Endodermal cell (in vitro differentiated cells): ENCODE measurements around the gene STT3A. TPM values are rescaled to one million over a fixed set of nuclear protein-coding genes. Genes with fewer than 3 reads are reported as not detected.
A peak's percentile ranks its signal among the peaks of the same experiment; 100 is the strongest.

Experiments used
- DNase-seq: peaks from one replicate; pipeline ENCODE4 v3.0.0-alpha.2; 2017
- H3K27ac ChIP-seq: 2 replicates; pipeline ENCODE4 v1.5.1; 2013; ENCODE audit warnings: mild to moderate bottlenecking, low read depth, low read length, moderate library complexity
- H3K27me3 ChIP-seq: 2 replicates; pipeline ENCODE4 v1.6.1; 2013; ENCODE audit warnings: mild to moderate bottlenecking, low read length, moderate library complexity; ENCODE audit not compliant: insufficient read depth, control insufficient read depth, poor library complexity, severe bottlenecking
- H3K36me3 ChIP-seq: 2 replicates; pipeline ENCODE4 v1.7.0; 2013; ENCODE audit warnings: mild to moderate bottlenecking, low read length, moderate library complexity; ENCODE audit not compliant: control insufficient read depth, insufficient read depth
- H3K4me1 ChIP-seq: one replicate; pipeline ENCODE4 v1.7.0; 2013; ENCODE audit warnings: low read length; ENCODE audit not compliant: control insufficient read depth, insufficient read depth
- H3K4me3 ChIP-seq: 2 replicates; pipeline ENCODE4 v1.5.1; 2013; ENCODE audit warnings: mild to moderate bottlenecking, low read length, moderate library complexity
- H3K9ac ChIP-seq: 2 replicates; pipeline ENCODE4 v1.6.1; 2013; ENCODE audit warnings: mild to moderate bottlenecking, low read length, moderate library complexity; ENCODE audit not compliant: poor library complexity, severe bottlenecking; ENCODE audit errors: extremely low read depth
- H3K9me3 ChIP-seq: 2 replicates; pipeline ENCODE4 v1.6.1; 2013; ENCODE audit warnings: mild to moderate bottlenecking, low read length, moderate library complexity; ENCODE audit not compliant: control insufficient read depth
- H3K27ac Mint-ChIP-seq: 2 replicates; pipeline ENCODE4 v1.8.0; 2020; ENCODE audit warnings: mixed read lengths
- H3K27me3 Mint-ChIP-seq: 2 replicates; pipeline ENCODE4 v1.8.0; 2021; ENCODE audit warnings: mild to moderate bottlenecking, mixed read lengths; ENCODE audit not compliant: insufficient read depth
- H3K36me3 Mint-ChIP-seq: 2 replicates; pipeline ENCODE4 v1.8.0; 2020; ENCODE audit warnings: low read depth, mixed read lengths
- H3K4me1 Mint-ChIP-seq: 2 replicates; pipeline ENCODE4 v1.8.0; 2020; ENCODE audit warnings: mixed read lengths
- H3K4me3 Mint-ChIP-seq: 2 replicates; pipeline ENCODE4 v1.8.0; 2020; ENCODE audit warnings: mild to moderate bottlenecking, moderate library complexity, mixed read lengths
- H3K9me3 Mint-ChIP-seq: 2 replicates; pipeline ENCODE4 v1.8.0; 2020; ENCODE audit warnings: mild to moderate bottlenecking, mixed read lengths
- CTCF ChIP-seq: fragments of 200-600 bp; sonication (generic); conservative IDR thresholded peaks from 2 replicates; pipeline ENCODE4 v1.5.0; 2021; ENCODE audit warnings: antibody characterized with exemption, mild to moderate bottlenecking
- WGBS, 2 experiments: methylation state at CpG; one replicate each; pipeline versions ENCODE4 v1.1.5 to v1.1.7; 2013; ENCODE audit warnings: missing lambda C conversion rate in 2 of 2, mixed read lengths in 1 of 2; ENCODE audit not compliant: insufficient coverage in 1 of 2, insufficient read length in 1 of 2; 5-methylcytosine and 5-hydroxymethylcytosine counted together
- total RNA-seq, 2 donors: library from RNA; stranded (reverse); fragmentation: NEBNext Ultra II Directional in 1 of 2; extraction: Animal tissue kit (Norgen Biotek cat#: 25700) in 1 of 2; gene quantifications; 2 replicates in 1 of 2; 3 replicates in 1 of 2; pipeline ENCODE4 v1.2.1, GENCODE V29; 2021

STT3A gene
- total RNA-seq, 2 donors from 2014 or later, result 158 to 159 TPM

DNA sequence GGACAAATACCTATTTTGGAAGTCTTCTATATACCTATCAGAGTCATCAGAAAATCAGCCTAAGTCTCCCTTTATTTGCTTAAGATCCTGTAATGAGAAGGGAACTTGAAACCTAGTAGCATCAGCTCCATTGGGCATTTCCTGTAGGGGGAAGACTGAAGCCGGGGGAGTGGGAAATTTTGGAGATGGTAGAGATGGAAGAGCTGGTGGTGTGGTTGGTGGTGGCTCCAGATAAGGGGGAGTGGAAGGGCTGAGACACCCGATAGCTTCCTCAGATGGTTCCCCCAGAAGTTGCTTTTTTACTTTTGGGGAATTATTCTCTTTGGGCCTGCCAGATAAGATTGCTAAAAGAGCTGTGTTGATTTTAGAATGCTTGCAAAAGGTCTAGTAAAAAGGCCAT lies 39.7 kb upstream of the STT3A start:
- H3K9me3 Mint-ChIP-seq, result peaks cover 72% of the 10 kb centered on the region

GRCh38 chr11:125553357-125553756 lies 39.3 kb upstream of the STT3A start:
- Mint-ChIP-seq H3K9me3 (peaks cover 69% of the 10 kb centered on the region), H3K4me3 (no peak overlapping the region)

More for the DNA sequence above, 39.7 kb upstream of the STT3A start:
- TF ChIP-seq CTCF, result no peak
- Histone ChIP-seq H3K27ac (no peak overlapping the region), H3K27me3 (no peaks in the 10 kb centered on the region), H3K36me3 (no peaks in the 10 kb centered on the region), H3K9ac (no peak overlapping the region), H3K9me3 (peaks cover 68% of the 10 kb centered on the region), H3K4me3 (no peak overlapping the region), H3K4me1 (no peaks in the 10 kb centered on the region)
- WGBS, 2 experiments, result 93% methylated on average over 2 of the region's 2 CpGs; no CpG with 5 or more reads in 1 of the 2 experiments
- H3K4me3 Mint-ChIP-seq, result no peak overlapping the region
- no peaks in the 10 kb centered on the region for H3K4me1 Mint-ChIP-seq
- H3K27ac Mint-ChIP-seq, result no peak overlapping the region
- no peak for DNase-seq
- no peaks in the 10 kb centered on the region for H3K27me3 Mint-ChIP-seq
- peaks cover 7% of the 10 kb centered on the region for H3K36me3 Mint-ChIP-seq

DNA sequence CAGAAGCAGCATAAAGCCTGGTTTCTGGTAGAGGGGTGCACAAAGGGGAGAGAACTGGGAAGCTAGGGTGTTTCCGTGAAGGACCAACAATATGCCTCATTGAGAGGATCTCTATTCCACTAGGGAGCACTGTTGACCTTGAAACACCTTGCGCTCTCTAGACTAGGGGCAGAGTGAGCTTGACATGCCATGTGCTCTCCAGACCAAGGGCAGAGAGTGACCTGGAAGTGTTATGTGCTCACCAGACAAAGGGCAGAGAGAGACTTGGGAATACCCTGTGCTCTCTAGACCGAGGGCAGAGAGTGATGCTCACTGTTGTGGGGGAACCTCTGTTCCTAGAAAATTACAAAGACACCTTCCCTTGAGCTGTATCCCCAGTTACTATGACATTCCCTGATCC lies 38.6 kb upstream of the STT3A start:
- Histone ChIP-seq H3K27me3 (no peaks in the 10 kb centered on the region), H3K4me1 (no peaks in the 10 kb centered on the region), H3K4me3 (peak overlapping the region; percentile 58), H3K36me3 (no peaks in the 10 kb centered on the region), H3K9ac (no peak overlapping the region), H3K27ac (no peak overlapping the region), H3K9me3 (peaks cover 57% of the 10 kb centered on the region)
- no peak for DNase-seq
- no peaks in the 10 kb centered on the region for H3K27me3 Mint-ChIP-seq
- no peak for TF ChIP-seq CTCF
- WGBS, 2 experiments, result 89 to 91% methylated on average over 3 of the region's 3 CpGs
- no peak overlapping the region for H3K4me3 Mint-ChIP-seq
- H3K4me1 Mint-ChIP-seq, result no peaks in the 10 kb centered on the region
- H3K27ac Mint-ChIP-seq, result no peak overlapping the region
- peaks cover 69% of the 10 kb centered on the region for H3K9me3 Mint-ChIP-seq
- peaks cover 7% of the 10 kb centered on the region for H3K36me3 Mint-ChIP-seq

More at GRCh38 chr11:125553357-125553756, 39.3 kb upstream of the STT3A start:
- no peak overlapping the region for H3K9ac ChIP-seq
- no peaks in the 10 kb centered on the region for H3K4me1 ChIP-seq
- H3K27me3 Mint-ChIP-seq, result no peaks in the 10 kb centered on the region
- no peaks in the 10 kb centered on the region for H3K4me1 Mint-ChIP-seq
- DNase-seq, result no peak
- peak overlapping the region; percentile 58 for H3K4me3 ChIP-seq
- H3K27me3 ChIP-seq, result no peaks in the 10 kb centered on the region
- no peaks in the 10 kb centered on the region for H3K36me3 ChIP-seq
- H3K27ac Mint-ChIP-seq, result no peak overlapping the region
- peaks cover 64% of the 10 kb centered on the region for H3K9me3 ChIP-seq
- H3K27ac ChIP-seq, result no peak overlapping the region
- peaks cover 7% of the 10 kb centered on the region for H3K36me3 Mint-ChIP-seq
- no peak for TF ChIP-seq CTCF
- 86 to 100% methylated on average over 1 of the region's 1 CpG for WGBS, 2 experiments
